SK-N-SH (cell line): ENCODE measurements around the gene BAZ1B. TPM values are rescaled to one million over a fixed set of nuclear protein-coding genes. Genes with fewer than 3 reads are reported as not detected.

ENCODE experiments used
- CTCF ChIA-PET: fragments of 300-600, 350-600 bp; formaldehyde crosslinking; extraction: SDS; loops from one replicate; lab custom pipeline; 2021; lab: Yijun Ruan, JAX
- POLR2A ChIA-PET: fragments of 350-600 bp; sonication (Branson Sonifier 250); formaldehyde crosslinking; extraction: SDS; loops from one replicate; lab custom pipeline; 2020; ENCODE audit warnings: antibody characterized with exemption, inconsistent platforms; lab: Yijun Ruan, JAX
- DNase-seq: peaks from one replicate; pipeline ENCODE4 v3.0.0; 2012
- H2AFZ ChIP-seq: fragments of 200-600 bp; sonication (generic); 2 replicates; pipeline ENCODE4 v1.8.1; 2016; ENCODE audit warnings: antibody characterized with exemption, mild to moderate bottlenecking, low read depth
- H3F3A ChIP-seq: fragments of 200-600 bp; sonication (generic); replicated peaks from 2 replicates; pipeline ENCODE3; 2016; ENCODE audit warnings: antibody characterized with exemption, mild to moderate bottlenecking; ENCODE audit not compliant: insufficient read depth
- H3K27ac ChIP-seq, 2 experiments: fragments of 200-500 bp in 1 of 2; fragments of 200-600 bp in 1 of 2; sonication (Bioruptor generic) in 1 of 2; sonication (generic), shearing (Covaris generic) in 1 of 2; 2 replicates each; pipeline versions ENCODE4 v1.5.1 to v1.6.1; 2014 to 2016; ENCODE audit warnings: low read depth in 2 of 2, inconsistent platforms in 1 of 2, low read length in 1 of 2, mild to moderate bottlenecking in 1 of 2, mixed read lengths in 1 of 2
- H3K27me3 ChIP-seq: fragments of 200-600 bp; sonication (generic), shearing (Covaris generic); 2 replicates; pipeline ENCODE4 v1.6.1; 2016; ENCODE audit warnings: mixed run types; ENCODE audit not compliant: insufficient read depth
- H3K36me3 ChIP-seq, 2 experiments: fragments of 200-500 bp in 1 of 2; fragments of 200-600 bp in 1 of 2; sonication (Bioruptor generic) in 1 of 2; sonication (generic) in 1 of 2; replicated peaks in 1 of 2; 2 replicates each; pipeline versions ENCODE3 to v1.5.1; 2014 to 2016; ENCODE audit warnings: low read length in 1 of 2, mild to moderate bottlenecking in 1 of 2; ENCODE audit not compliant: insufficient read depth in 2 of 2, control insufficient read depth in 1 of 2
- H3K4me1 ChIP-seq, 2 experiments: fragments of 200-500 bp in 1 of 2; fragments of 200-600 bp in 1 of 2; sonication (Bioruptor generic) in 1 of 2; sonication (generic), shearing (Covaris generic) in 1 of 2; 2 replicates each; pipeline versions ENCODE4 v1.5.1 to v1.6.1; 2014 to 2016; ENCODE audit warnings: low read depth in 1 of 2, low read length in 1 of 2, mixed run types in 1 of 2; ENCODE audit not compliant: insufficient read depth in 2 of 2, control insufficient read depth in 1 of 2
- H3K4me2 ChIP-seq: fragments of 200-600 bp; sonication (generic), shearing (Covaris generic); 2 replicates; pipeline ENCODE4 v1.6.1; 2017; ENCODE audit warnings: mixed run types
- H3K4me3 ChIP-seq, 2 experiments: fragments of 200-500 bp in 1 of 2; fragments of 200-600 bp in 1 of 2; sonication (Bioruptor generic) in 1 of 2; sonication (generic), shearing (Covaris generic) in 1 of 2; 2 replicates each; pipeline versions ENCODE4 v1.5.1 to v1.8.1; 2014 to 2016; ENCODE audit warnings: low read depth in 2 of 2, inconsistent platforms in 1 of 2, low read length in 1 of 2, mild to moderate bottlenecking in 1 of 2, mixed read lengths in 1 of 2, moderate library complexity in 1 of 2
- H3K79me2 ChIP-seq: fragments of 200-600 bp; sonication (generic); 2 replicates; pipeline ENCODE4 v1.8.1; 2017; ENCODE audit warnings: mild to moderate bottlenecking; ENCODE audit not compliant: insufficient read depth
- H3K9ac ChIP-seq: fragments of 200-600 bp; sonication (generic); 2 replicates; pipeline ENCODE4 v1.6.1; 2017; ENCODE audit warnings: mixed run types
- H3K9me2 ChIP-seq: fragments of 200-600 bp; sonication (generic); 2 replicates; pipeline ENCODE4 v1.6.1; 2017; ENCODE audit warnings: mixed run types
- H3K9me3 ChIP-seq: fragments of 200-600 bp; sonication (generic); 2 replicates; pipeline ENCODE4 v1.6.1; 2017; ENCODE audit warnings: mixed run types, mild to moderate bottlenecking, moderate library complexity
- H4K20me1 ChIP-seq: fragments of 200-600 bp; sonication (generic); 2 replicates; pipeline ENCODE4 v1.6.1; 2017; ENCODE audit warnings: mild to moderate bottlenecking, mixed run types; ENCODE audit not compliant: insufficient read depth
- CTCF ChIP-seq: fragments of 200-600 bp; sonication (generic); IDR thresholded peaks from 2 replicates; pipeline ENCODE4 v1.6.1; 2017; ENCODE audit warnings: antibody characterized with exemption, mild to moderate bottlenecking, moderate library complexity
- ELF1 ChIP-seq: IDR thresholded peaks from 2 replicates; pipeline ENCODE4 v1.4.0; 2012
- EP300 ChIP-seq, 2 experiments: IDR thresholded peaks; 2 replicates each; pipeline versions ENCODE4 v1.4.0 to v1.6.1; 2012; ENCODE audit warnings: borderline replicate concordance in 1 of 2, low read depth in 1 of 2, low read length in 1 of 2
- FOXM1 ChIP-seq: IDR thresholded peaks from 2 replicates; pipeline ENCODE4 v1.4.0; 2012; ENCODE audit warnings: low read depth, mild to moderate bottlenecking
- GATA2 ChIP-seq: sonication (generic); formaldehyde crosslinking; IDR thresholded peaks from 2 replicates; pipeline ENCODE4 v1.5.0; 2020; ENCODE audit warnings: mild to moderate bottlenecking, missing genetic modification reagents
- JUND ChIP-seq: IDR thresholded peaks from 2 replicates; pipeline ENCODE4 v1.4.0; 2012
- MAX ChIP-seq: IDR thresholded peaks from 2 replicates; pipeline ENCODE4 v1.4.0; 2012; ENCODE audit warnings: low read depth
- MEF2A ChIP-seq: IDR thresholded peaks from 2 replicates; pipeline ENCODE4 v1.4.0; 2012; ENCODE audit warnings: low read depth, borderline replicate concordance
- MXI1 ChIP-seq: IDR thresholded peaks from 2 replicates; pipeline ENCODE4 v1.6.1; 2012; ENCODE audit warnings: mild to moderate bottlenecking, low read depth, low read length, improper control_type of control experiment
- NRF1 ChIP-seq: IDR thresholded peaks from 2 replicates; pipeline ENCODE4 v1.6.1; 2012; ENCODE audit warnings: low read depth, mild to moderate bottlenecking, low read length
- PBX3 ChIP-seq: IDR thresholded peaks from 2 replicates; pipeline ENCODE4; 2012
- POLR2AphosphoS5 ChIP-seq: IDR thresholded peaks from 2 replicates; pipeline ENCODE4 v1.6.1; 2012; ENCODE audit warnings: low read depth, low read length
- RAD21 ChIP-seq: IDR thresholded peaks from 2 replicates; pipeline ENCODE4 v1.6.1; 2012; ENCODE audit warnings: mild to moderate bottlenecking, low read length
- RCOR1 ChIP-seq: fragments of 150-350 bp; IDR thresholded peaks from 2 replicates; pipeline ENCODE4 v1.6.1; 2017; ENCODE audit warnings: antibody characterized with exemption, low read length
- REST ChIP-seq: IDR thresholded peaks from 2 replicates; pipeline ENCODE4 v1.6.1; 2012; ENCODE audit warnings: mild to moderate bottlenecking, low read depth, low read length, moderate library complexity
- RFX5 ChIP-seq: IDR thresholded peaks from 2 replicates; pipeline ENCODE4 v1.6.1; 2012; ENCODE audit warnings: mild to moderate bottlenecking, improper control_type of control experiment, low read length
- RXRA ChIP-seq: IDR thresholded peaks from 2 replicates; pipeline ENCODE4 v1.4.0; 2012; ENCODE audit warnings: low read depth, mild to moderate bottlenecking, borderline replicate concordance
- TCF12 ChIP-seq: IDR thresholded peaks from 2 replicates; pipeline ENCODE4 v1.4.0; 2012
- USF2 ChIP-seq: fragments of 150-350 bp; IDR thresholded peaks from 2 replicates; pipeline ENCODE4 v1.6.1; 2017; ENCODE audit warnings: antibody characterized with exemption, low read length, low read depth, borderline replicate concordance
- YY1 ChIP-seq: IDR thresholded peaks from 2 replicates; pipeline ENCODE4 v1.4.0; 2012; ENCODE audit warnings: low read depth, mild to moderate bottlenecking
- WGBS: methylation state at CpG from one replicate; pipeline ENCODE4 v1.1.6; 2017; ENCODE audit warnings: low lambda C conversion rate; 5-methylcytosine and 5-hydroxymethylcytosine counted together
- polyA plus RNA-seq, 3 experiments: library from polyadenylated mRNA; depleted of rRNA; stranded (reverse); fragments of >200 nt; gene quantifications; 2 replicates each; pipeline ENCODE4 v1.2.3, GENCODE V29; 2012

The BAZ1B gene
- polyA plus RNA-seq, 1 of the 3 experiments (the other 2 are of a cell fraction) = 20.9 TPM

- Histone ChIP-seq H3K79me2 (peaks cover 63% of the 10 kb centered on the region), H3F3A (peaks cover 38% of the 10 kb centered on the region), H3K4me1 (no peaks in the 10 kb centered on the region), H3K36me3 (peaks cover 71 to 98% of the 10 kb centered on the region in 2 experiments), H3K9me2 (no peaks in the 10 kb centered on the region), H3K9me3 (no peaks in the 10 kb centered on the region), H3K9ac (no peak overlapping the region), H3K27me3 (no peaks in the 10 kb centered on the region), H2AFZ (no peak overlapping the region), H3K4me3 (no peak overlapping the region), H4K20me1 (no peaks in the 10 kb centered on the region), H3K4me2 (no peak overlapping the region), H3K27ac (no peak overlapping the region)
- no peak for DNase-seq
- TF ChIP-seq RFX5 = no peak
- TF ChIP-seq FOXM1 = no peak
- no peak for TF ChIP-seq CTCF
- TF ChIP-seq TCF12 = no peak
- TF ChIP-seq YY1 = no peak
- TF ChIP-seq RXRA = no peak
- TF ChIP-seq MXI1 = no peak
- ChIA-PET POLR2A (no interaction called here), CTCF (interaction anchor here (0.7 to 4.9 kb wide), 3 partner anchors 10 to 120 kb away, joined by 3 to 44 read pairs (median 3); no protein-coding TSS in a partner anchor)
- 94% methylated on average over 3 of the region's 3 CpGs for WGBS
Measured at GRCh38 chr7:73461782-73462285, 60.3 kb downstream of the BAZ1B start.

- CTCF ChIA-PET = interaction anchor here (0.6 to 4.6 kb wide), 4 partner anchors 9 to 132 kb away, joined by 4 to 108 read pairs (median 32); no protein-coding TSS in a partner anchor
- no peak overlapping the region for H3K4me2 ChIP-seq
- POLR2A ChIA-PET = no interaction called here
- H3K27ac ChIP-seq = no peak overlapping the region
- 93% methylated on average over 3 of the region's 3 CpGs for WGBS
- peaks cover 61 to 78% of the 10 kb centered on the region in 2 experiments for H3K36me3 ChIP-seq
- peaks cover 39% of the 10 kb centered on the region for H3F3A ChIP-seq
- peaks cover 19% of the 10 kb centered on the region; the same call in 1 of the 2 replicates for H4K20me1 ChIP-seq
- DNase-seq = no peak
- no peaks in the 10 kb centered on the region for H3K27me3 ChIP-seq
- H3K9me2 ChIP-seq = no peaks in the 10 kb centered on the region
- peaks cover 63% of the 10 kb centered on the region for H3K79me2 ChIP-seq
- no peaks in the 10 kb centered on the region for H3K4me1 ChIP-seq
- no peak overlapping the region for H2AFZ ChIP-seq
- H3K9ac ChIP-seq = no peak overlapping the region
- H3K9me3 ChIP-seq = no peaks in the 10 kb centered on the region
- no peak for TF ChIP-seq MAX
- TF ChIP-seq REST = no peak
- no peak for TF ChIP-seq ELF1
- no peak for TF ChIP-seq TCF12
- no peak for TF ChIP-seq MXI1
- no peak for TF ChIP-seq RCOR1
- no peak for TF ChIP-seq RAD21
- TF ChIP-seq EP300 (IDR thresholded peaks at IDR 0.05; ENCODE audit: borderline replicate concordance in 1 of 2, low read depth in 1 of 2, low read length in 1 of 2) = no peak
- TF ChIP-seq MEF2A = no peak
- TF ChIP-seq RXRA = no peak
- no peak for TF ChIP-seq USF2
- no peak for TF ChIP-seq NRF1
- TF ChIP-seq JUND = no peak
- TF ChIP-seq GATA2 (CRISPR knock-in tag) = no peak
- TF ChIP-seq PBX3 = no peak
- TF ChIP-seq POLR2AphosphoS5 = no peak
- no peak overlapping the region for H3K4me3 ChIP-seq
Measured at GRCh38 chr7:73454424-73454823, 67.7 kb downstream of the BAZ1B start.
